Neural progenitor cell (in vitro differentiated cells): ENCODE results near the gene PRCD. TPM values are rescaled to one million over a fixed set of nuclear protein-coding genes. Genes with fewer than 3 reads are reported as not detected.
"Not testable (repeated sequence)": the region's sequence is repeated elsewhere in the genome, so short reads cannot be mapped to it uniquely, and the experiment has no call there.

Experiments
- DNase-seq: peaks from one replicate; pipeline ENCODE4 v3.0.0-alpha.2; 2016; ENCODE audit warnings: low spot score
- H2AFZ ChIP-seq: fragments of 200-600 bp; sonication (generic); replicated peaks from 2 replicates; pipeline ENCODE4 v1.6.1; 2016; ENCODE audit warnings: antibody characterized with exemption
- H3F3A ChIP-seq: fragments of 200-600 bp; sonication (generic); 2 replicates; pipeline ENCODE4 v1.6.1; 2016; ENCODE audit warnings: antibody characterized with exemption, low read depth
- H3K27ac ChIP-seq: fragments of 200-600 bp; sonication (generic); 2 replicates; pipeline ENCODE4 v1.5.1; 2016; ENCODE audit warnings: mild to moderate bottlenecking
- H3K27me3 ChIP-seq: fragments of 200-600 bp; sonication (generic); 2 replicates; pipeline ENCODE4 v1.6.1; 2016; ENCODE audit warnings: mild to moderate bottlenecking, moderate library complexity
- H3K36me3 ChIP-seq: fragments of 200-600 bp; sonication (generic); 2 replicates; pipeline ENCODE4 v1.5.1; 2016
- H3K4me1 ChIP-seq: fragments of 200-600 bp; sonication (generic); 2 replicates; pipeline ENCODE4 v1.6.1; 2016; ENCODE audit warnings: mixed run types
- H3K4me2 ChIP-seq: fragments of 200-600 bp; sonication (generic); 2 replicates; pipeline ENCODE4 v1.6.1; 2016
- H3K4me3 ChIP-seq: fragments of 200-600 bp; sonication (generic); 2 replicates; pipeline ENCODE4 v1.5.1; 2016
- H3K79me2 ChIP-seq: fragments of 200-600 bp; sonication (generic); 2 replicates; pipeline ENCODE4 v1.6.1; 2016; ENCODE audit warnings: low read depth
- H3K9ac ChIP-seq: fragments of 200-600 bp; sonication (generic); 2 replicates; pipeline ENCODE4 v1.6.1; 2016
- H3K9me3 ChIP-seq: fragments of 200-600 bp; sonication (generic); 2 replicates; pipeline ENCODE4 v1.5.1; 2016; ENCODE audit warnings: low read depth
- H4K20me1 ChIP-seq: fragments of 200-600 bp; sonication (generic); 2 replicates; pipeline ENCODE4 v1.6.1; 2016; ENCODE audit warnings: low read depth
- H3K27ac Mint-ChIP-seq: 3 replicates; pipeline ENCODE4 v1.8.0; 2021; ENCODE audit warnings: mixed read lengths
- H3K27me3 Mint-ChIP-seq: 2 replicates; pipeline ENCODE4 v1.8.0; 2022; ENCODE audit warnings: low read depth, mild to moderate bottlenecking, inconsistent platforms, moderate library complexity, mixed read lengths; ENCODE audit not compliant: insufficient read depth
- H3K36me3 Mint-ChIP-seq: 3 replicates; pipeline ENCODE4 v1.8.0; 2021; ENCODE audit warnings: mixed read lengths
- H3K4me1 Mint-ChIP-seq: 3 replicates; pipeline ENCODE4 v1.8.0; 2021; ENCODE audit warnings: mixed read lengths
- H3K4me3 Mint-ChIP-seq: 3 replicates; pipeline ENCODE4 v1.8.0; 2021; ENCODE audit warnings: mild to moderate bottlenecking, moderate library complexity, mixed read lengths
- H3K9me3 Mint-ChIP-seq: 3 replicates; pipeline ENCODE4 v1.8.0; 2020; ENCODE audit warnings: mixed read lengths
- CTCF ChIP-seq: fragments of 200-600 bp; sonication (generic); IDR thresholded peaks from 2 replicates; pipeline ENCODE4 v1.5.1; 2017; ENCODE audit warnings: antibody characterized with exemption, mild to moderate bottlenecking
- EZH2 ChIP-seq: fragments of 200-600 bp; sonication (generic); IDR thresholded peaks from 2 replicates; pipeline ENCODE4 v1.6.1; 2017; ENCODE audit warnings: antibody characterized with exemption, mild to moderate bottlenecking, moderate library complexity
- EZH2phosphoT487 ChIP-seq: fragments of 200-600 bp; sonication (generic); IDR thresholded peaks from 2 replicates; pipeline ENCODE4 v1.6.1; 2017; ENCODE audit warnings: antibody characterized with exemption
- total RNA-seq: library from RNA; depleted of rRNA; stranded (reverse); fragments of >200 nt; gene quantifications from 2 replicates; pipeline ENCODE4 v1.2.3, GENCODE V29; 2015; ENCODE audit warnings: low replicate concordance

The PRCD gene
- total RNA-seq, 1 donor from 2014 or later, result not detected

GRCh38 chr17:76532072-76532651 is 7.7 kb upstream of the PRCD start:
- Histone ChIP-seq H3K36me3 (no peaks in the 10 kb centered on the region), H3K4me3 (no peak overlapping the region), H3K9me3 (no peaks in the 10 kb centered on the region), H3K4me2 (no peak overlapping the region), H3K4me1 (peaks cover 9% of the 10 kb centered on the region), H3K9ac (no peak overlapping the region), H3K79me2 (no peaks in the 10 kb centered on the region), H3F3A (peaks cover 11% of the 10 kb centered on the region), H4K20me1 (peaks cover 3% of the 10 kb centered on the region), H2AFZ (no peak overlapping the region), H3K27me3 (peaks cover 29% of the 10 kb centered on the region), H3K27ac (no peak overlapping the region)
- no peaks in the 10 kb centered on the region for H3K9me3 Mint-ChIP-seq
- DNase-seq, result no peak
- H3K4me3 Mint-ChIP-seq, result no peak overlapping the region
- TF ChIP-seq EZH2phosphoT487 (no peak), CTCF (no peak), EZH2 (no peak)
- H3K27me3 Mint-ChIP-seq, result peaks cover 25% of the 10 kb centered on the region
- no peaks in the 10 kb centered on the region for H3K36me3 Mint-ChIP-seq
- H3K4me1 Mint-ChIP-seq, result peaks cover 39% of the 10 kb centered on the region
- H3K27ac Mint-ChIP-seq, result peak overlapping the region; percentile 94

GRCh38 chr17:76533640-76534359 is 6.0 kb upstream of the PRCD start:
- not testable (repeated sequence) for H2AFZ ChIP-seq, H3K36me3 Mint-ChIP-seq, DNase-seq, H3K9me3 Mint-ChIP-seq, H4K20me1 ChIP-seq, H3K79me2 ChIP-seq, H3K9ac ChIP-seq, H3K27ac Mint-ChIP-seq, H3K4me2 ChIP-seq, H3K36me3 ChIP-seq, H3K9me3 ChIP-seq, H3K4me3 Mint-ChIP-seq, H3K4me3 ChIP-seq, H3K27ac ChIP-seq
- Mint-ChIP-seq H3K27me3 (peaks cover 29% of the 10 kb centered on the region), H3K4me1 (peaks cover 38% of the 10 kb centered on the region)
- Histone ChIP-seq H3K4me1 (peaks cover 16% of the 10 kb centered on the region), H3F3A (peaks cover 12% of the 10 kb centered on the region), H3K27me3 (peaks cover 45% of the 10 kb centered on the region)

GRCh38 chr17:76534831-76535732 is 4.8 kb upstream of the PRCD start:
- H3F3A ChIP-seq, result peaks cover 22% of the 10 kb centered on the region
- H2AFZ ChIP-seq, result no peak overlapping the region
- peaks cover 37% of the 10 kb centered on the region for H3K27me3 Mint-ChIP-seq
- no peak overlapping the region for H3K27ac Mint-ChIP-seq
- peaks cover 37% of the 10 kb centered on the region for H3K4me1 Mint-ChIP-seq
- no peaks in the 10 kb centered on the region for H3K9me3 Mint-ChIP-seq
- H4K20me1 ChIP-seq, result peaks cover 3% of the 10 kb centered on the region
- TF ChIP-seq CTCF (no peak), EZH2 (no peak), EZH2phosphoT487 (no peak)
- no peaks in the 10 kb centered on the region for H3K9me3 ChIP-seq
- no peak overlapping the region for H3K4me2 ChIP-seq
- H3K79me2 ChIP-seq, result no peaks in the 10 kb centered on the region
- no peaks in the 10 kb centered on the region for H3K36me3 Mint-ChIP-seq
- H3K4me3 ChIP-seq, result no peak overlapping the region
- H3K27me3 ChIP-seq, result peaks cover 58% of the 10 kb centered on the region
- H3K36me3 ChIP-seq, result no peaks in the 10 kb centered on the region
- no peak overlapping the region for H3K9ac ChIP-seq
- no peak overlapping the region for H3K27ac ChIP-seq
- H3K4me3 Mint-ChIP-seq, result no peak overlapping the region
- no peak for DNase-seq
- peaks cover 10% of the 10 kb centered on the region for H3K4me1 ChIP-seq
